Fibroblast of lung (primary cell): ENCODE results near the gene DMAC2.

Experiments used
- EZH2 ChIP-seq: IDR thresholded peaks from 2 replicates; pipeline ENCODE4 v1.5.1; 2012; ENCODE audit warnings: low read length, control low read depth, mild to moderate bottlenecking; ENCODE audit errors: missing control alignments
- TF ChIP-seq, protein P1 (sequence below), 2 donors: IDR thresholded peaks in 1 of 2; conservative IDR thresholded peaks in 1 of 2; 1 replicate in 1 of 2; 2 replicates in 1 of 2; pipeline ENCODE4 v1.5.1; 2011 to 2012; ENCODE audit warnings: low read length in 2 of 2, control low read depth in 1 of 2, inconsistent platforms in 1 of 2, low read depth in 1 of 2, mild to moderate bottlenecking in 1 of 2

DNA sequence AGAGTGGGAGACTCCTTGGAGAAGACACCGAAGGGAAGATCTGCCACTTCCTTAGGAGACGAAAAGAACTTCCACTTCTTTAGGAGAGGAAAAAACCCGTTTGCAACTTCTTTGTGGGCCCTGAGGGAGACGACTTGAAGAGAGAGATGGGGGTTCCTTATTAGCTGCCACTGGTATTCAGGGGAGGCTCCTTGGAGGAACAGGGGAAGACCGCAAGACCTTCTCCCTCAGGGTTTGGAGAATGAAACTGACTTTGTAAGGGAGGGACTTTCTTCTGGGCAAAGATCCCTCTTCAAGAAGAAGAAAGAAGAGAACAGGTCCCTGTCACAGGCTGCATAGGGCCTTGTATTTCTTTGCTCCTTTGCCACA, 41.7 kb downstream of the DMAC2 start:
- TF ChIP-seq, protein P1, sequence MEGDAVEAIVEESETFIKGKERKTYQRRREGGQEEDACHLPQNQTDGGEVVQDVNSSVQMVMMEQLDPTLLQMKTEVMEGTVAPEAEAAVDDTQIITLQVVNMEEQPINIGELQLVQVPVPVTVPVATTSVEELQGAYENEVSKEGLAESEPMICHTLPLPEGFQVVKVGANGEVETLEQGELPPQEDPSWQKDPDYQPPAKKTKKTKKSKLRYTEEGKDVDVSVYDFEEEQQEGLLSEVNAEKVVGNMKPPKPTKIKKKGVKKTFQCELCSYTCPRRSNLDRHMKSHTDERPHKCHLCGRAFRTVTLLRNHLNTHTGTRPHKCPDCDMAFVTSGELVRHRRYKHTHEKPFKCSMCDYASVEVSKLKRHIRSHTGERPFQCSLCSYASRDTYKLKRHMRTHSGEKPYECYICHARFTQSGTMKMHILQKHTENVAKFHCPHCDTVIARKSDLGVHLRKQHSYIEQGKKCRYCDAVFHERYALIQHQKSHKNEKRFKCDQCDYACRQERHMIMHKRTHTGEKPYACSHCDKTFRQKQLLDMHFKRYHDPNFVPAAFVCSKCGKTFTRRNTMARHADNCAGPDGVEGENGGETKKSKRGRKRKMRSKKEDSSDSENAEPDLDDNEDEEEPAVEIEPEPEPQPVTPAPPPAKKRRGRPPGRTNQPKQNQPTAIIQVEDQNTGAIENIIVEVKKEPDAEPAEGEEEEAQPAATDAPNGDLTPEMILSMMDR (conservative IDR thresholded peaks at IDR 0.05 in 1 of 2, IDR thresholded peaks at IDR 0.05 in 1 of 2; ENCODE audit: low read depth in 1 of 2, low read length in 2 of 2) = no peak
- no peak for TF ChIP-seq EZH2
